PFSK-1 (cell line): Measurements from ENCODE around the gene TMEM233.

Experiments used
- FOXP2 ChIP-seq: optimal IDR thresholded peaks from 2 replicates; pipeline ENCODE3; 2011; ENCODE audit warnings: borderline replicate concordance, control low read depth, inconsistent platforms; ENCODE audit not compliant: insufficient read depth; ENCODE audit errors: extremely low read length, extremely low read depth
- POLR2AphosphoS5 ChIP-seq: IDR thresholded peaks from 2 replicates; pipeline ENCODE4 v1.6.1; 2012; ENCODE audit warnings: low read depth, mild to moderate bottlenecking, control low read depth, low read length, moderate library complexity
- REST ChIP-seq, 2 experiments: IDR thresholded peaks; 2 replicates each; pipeline versions ENCODE4 v1.6.1 to v1.8.0; 2011 to 2012; ENCODE audit warnings: low read depth in 2 of 2, low read length in 2 of 2, control low read depth in 1 of 2, inconsistent platforms in 1 of 2, mild to moderate bottlenecking in 1 of 2, moderate library complexity in 1 of 2; ENCODE audit not compliant: insufficient read depth in 1 of 2
- SIN3A ChIP-seq: IDR thresholded peaks from 2 replicates; pipeline ENCODE4 v1.6.1; 2012; ENCODE audit warnings: mild to moderate bottlenecking, low read length, moderate library complexity, borderline replicate concordance; ENCODE audit not compliant: insufficient read depth
- TAF1 ChIP-seq: IDR thresholded peaks from 2 replicates; pipeline ENCODE4 v1.6.1; 2012; ENCODE audit warnings: low read length, control low read depth, borderline replicate concordance; ENCODE audit not compliant: insufficient read depth

The TMEM233 gene

GRCh38 chr12:119644930-119645329, 51.4 kb downstream of the TMEM233 start:
- TF ChIP-seq SIN3A (no peak), TAF1 (no peak), POLR2AphosphoS5 (no peak), REST (IDR thresholded peaks at IDR 0.05; ENCODE audit: insufficient read depth in 1 of 2, low read depth in 2 of 2, low read length in 2 of 2) (no peak), FOXP2 (no peak)

- TF ChIP-seq REST (IDR thresholded peaks at IDR 0.05; ENCODE audit: insufficient read depth in 1 of 2, low read depth in 2 of 2, low read length in 2 of 2) (no peak), SIN3A (no peak), TAF1 (no peak), POLR2AphosphoS5 (no peak), FOXP2 (no peak)
These were observed 52.0 kb downstream of the TMEM233 start for GRCh38 chr12:119645535-119646059.

GRCh38 chr12:119649202-119649808, 55.7 kb downstream of the TMEM233 start:
- TF ChIP-seq SIN3A: no peak

GRCh38 chr12:119652665-119653064, 59.1 kb downstream of the TMEM233 start:
- no peak for TF ChIP-seq SIN3A
- TF ChIP-seq TAF1: no peak
- no peak for TF ChIP-seq POLR2AphosphoS5
- no peak for TF ChIP-seq REST (IDR thresholded peaks at IDR 0.05; ENCODE audit: insufficient read depth in 1 of 2, low read depth in 2 of 2, low read length in 2 of 2)
- no peak for TF ChIP-seq FOXP2

GRCh38 chr12:119659289-119659897, 65.8 kb downstream of the TMEM233 start:
- TF ChIP-seq TAF1: no peak
- TF ChIP-seq REST (IDR thresholded peaks at IDR 0.05; ENCODE audit: insufficient read depth in 1 of 2, low read depth in 2 of 2, low read length in 2 of 2): no peak
